Activated T-cell treated with anti-CD3 and anti-CD28 coated beads, Interleukin-2, amount 50 U/mL, for 1 hour (primary cell): Measurements from ENCODE around the gene CSF1R.
"Not testable (repeated sequence)": the region's sequence is repeated elsewhere in the genome, so short reads cannot be mapped to it uniquely, and the experiment has no call there.

Experiments
- DNase-seq: peaks from one replicate; pipeline ENCODE4 v3.0.0-alpha.2; 2020

Gene CSF1R

DNA sequence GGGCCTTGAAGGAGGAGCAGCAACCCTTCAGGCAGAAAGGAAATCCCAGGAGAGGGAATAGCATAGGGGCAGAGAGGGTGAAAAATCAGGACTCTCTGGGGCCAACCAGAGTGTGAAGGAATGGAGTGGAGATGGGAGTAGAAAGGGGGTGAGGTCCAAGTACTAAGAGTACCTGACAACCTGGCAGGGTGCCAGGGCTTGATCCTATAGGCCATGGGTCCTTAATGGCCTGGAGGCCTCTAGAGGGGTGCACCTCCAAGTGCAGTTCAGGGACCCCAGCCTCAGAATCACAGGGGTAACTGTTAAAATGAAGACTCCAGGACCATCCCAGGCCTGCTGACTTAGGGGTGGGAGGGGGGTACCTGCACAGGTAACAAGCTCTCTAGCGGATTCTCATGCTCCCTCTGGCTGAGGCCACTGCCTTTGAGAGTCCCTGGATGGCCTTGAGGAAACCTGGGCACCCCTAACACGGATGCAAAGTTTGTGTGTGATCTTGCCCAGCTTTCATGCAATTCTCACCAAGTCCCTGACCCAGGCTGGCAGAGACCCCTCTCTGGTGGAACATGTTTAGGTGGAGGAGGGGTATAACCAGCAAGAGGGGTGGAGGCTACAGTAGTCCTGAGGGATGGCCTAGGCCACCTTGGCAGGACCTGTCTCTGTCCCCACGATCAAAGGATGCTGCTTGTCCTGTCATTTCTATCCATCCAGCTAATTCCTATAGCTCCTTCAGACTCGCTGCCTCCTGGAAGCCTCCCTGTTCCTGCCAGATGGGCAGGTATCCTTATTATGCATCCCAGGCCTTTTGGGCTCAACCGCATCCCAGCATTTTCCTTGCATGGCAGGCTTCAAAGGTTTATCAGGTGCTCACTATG, 17.6 kb upstream of the CSF1R start:
- no peak for DNase-seq

DNA sequence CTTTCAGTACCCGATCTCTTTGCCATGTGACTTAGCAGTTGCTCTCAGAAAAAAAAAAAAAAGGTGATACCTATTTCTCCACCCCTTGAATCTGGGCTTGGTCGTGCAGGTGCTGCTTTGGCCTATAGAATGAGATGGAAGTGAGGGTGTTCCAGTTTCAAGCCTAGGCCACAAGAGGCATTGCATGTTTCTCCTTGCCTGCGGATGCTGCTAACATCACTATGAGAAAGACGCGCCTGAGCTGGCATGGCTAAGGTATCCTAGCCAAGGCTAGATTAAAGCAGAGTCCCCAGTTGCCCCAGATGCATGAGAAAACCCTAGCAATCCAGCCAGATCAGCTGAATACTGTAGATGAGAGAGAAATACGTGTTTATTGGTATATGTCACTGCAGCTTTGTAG, 14.7 kb upstream of the CSF1R start:
- DNase-seq = no peak

- no peak for DNase-seq
Measured at GRCh38 chr5:150097152-150097551, 10.8 kb upstream of the CSF1R start.

GRCh38 chr5:150092159-150092787, 5.9 kb upstream of the CSF1R start:
- DNase-seq = no peak

DNA sequence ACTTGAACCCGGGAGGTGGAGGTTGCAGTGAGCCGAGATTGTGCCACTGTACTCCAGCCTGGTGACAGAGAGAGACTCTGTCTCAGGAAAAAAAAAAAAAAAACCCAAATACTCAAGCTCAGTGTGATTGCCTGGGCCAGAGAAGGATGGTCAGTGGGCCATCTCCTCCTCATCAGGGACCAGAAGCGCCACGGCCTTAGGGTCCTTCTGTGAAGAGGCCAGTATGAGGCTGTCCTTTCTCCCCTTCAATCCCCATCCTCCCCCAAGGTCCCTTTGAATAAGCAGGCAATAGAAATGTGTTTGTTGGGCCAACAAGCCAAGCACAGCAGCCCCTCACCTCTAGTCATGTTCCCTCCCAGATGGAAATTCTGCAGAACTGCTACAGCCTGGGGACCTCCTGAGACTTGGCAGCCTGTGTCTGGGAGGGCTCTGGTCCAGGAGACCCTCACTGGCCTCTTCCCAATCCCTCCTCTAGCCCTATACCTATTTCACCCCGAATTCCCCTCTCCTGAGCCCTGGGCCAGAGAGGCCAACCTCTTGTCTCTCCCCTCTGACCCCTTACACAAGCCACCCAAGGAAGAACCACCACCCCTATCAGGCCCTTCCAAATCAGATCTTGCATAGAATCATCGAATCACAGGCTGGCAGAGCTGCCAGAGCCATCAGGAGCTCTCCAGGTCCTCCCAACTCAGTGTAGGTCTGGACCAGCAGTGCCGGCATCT, 1.0 kb downstream of the CSF1R start:
- DNase-seq = no peak

DNA sequence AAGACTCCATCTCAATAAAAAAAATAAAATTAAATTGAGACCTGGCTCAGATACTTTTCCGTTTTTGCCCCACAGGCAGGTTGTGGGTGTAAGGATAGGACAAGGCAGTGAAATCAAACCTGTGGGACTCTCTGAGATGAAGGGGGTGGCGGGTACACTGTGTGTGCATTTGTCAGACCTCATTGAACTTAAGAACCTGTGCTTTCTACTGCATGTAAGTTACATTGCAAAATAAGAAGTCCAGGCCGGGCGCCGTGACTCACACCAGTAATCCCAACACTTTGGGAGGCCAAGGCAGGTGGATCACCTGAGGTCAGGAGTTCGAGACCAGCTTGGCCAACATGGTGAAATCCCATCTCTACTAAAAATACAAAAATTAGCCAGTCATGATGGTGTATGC, 1.6 kb downstream of the CSF1R start:
- not testable (repeated sequence) for DNase-seq

GRCh38 chr5:150082889-150083288, 3.5 kb downstream of the CSF1R start:
- no peak for DNase-seq

DNA sequence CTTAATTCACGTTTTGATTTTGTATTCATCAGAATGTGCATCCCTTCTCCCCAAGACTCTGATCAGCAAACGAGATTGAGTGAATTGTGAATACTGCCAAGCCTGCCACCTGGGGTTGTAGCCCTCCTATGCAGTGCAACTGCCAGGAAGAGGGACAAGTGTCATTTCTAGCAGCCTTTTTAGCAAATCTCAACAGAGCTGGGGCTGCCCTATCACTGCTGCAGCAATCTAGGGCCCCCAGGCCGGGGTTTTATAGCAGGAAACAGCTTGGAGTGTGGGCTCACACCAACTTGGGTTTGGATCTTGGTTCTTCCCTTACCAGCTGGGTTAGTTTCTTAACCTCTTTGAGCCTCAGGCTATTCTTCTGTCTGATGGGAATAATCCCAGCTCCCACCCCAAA, 4.0 kb downstream of the CSF1R start:
- DNase-seq = no peak

DNA sequence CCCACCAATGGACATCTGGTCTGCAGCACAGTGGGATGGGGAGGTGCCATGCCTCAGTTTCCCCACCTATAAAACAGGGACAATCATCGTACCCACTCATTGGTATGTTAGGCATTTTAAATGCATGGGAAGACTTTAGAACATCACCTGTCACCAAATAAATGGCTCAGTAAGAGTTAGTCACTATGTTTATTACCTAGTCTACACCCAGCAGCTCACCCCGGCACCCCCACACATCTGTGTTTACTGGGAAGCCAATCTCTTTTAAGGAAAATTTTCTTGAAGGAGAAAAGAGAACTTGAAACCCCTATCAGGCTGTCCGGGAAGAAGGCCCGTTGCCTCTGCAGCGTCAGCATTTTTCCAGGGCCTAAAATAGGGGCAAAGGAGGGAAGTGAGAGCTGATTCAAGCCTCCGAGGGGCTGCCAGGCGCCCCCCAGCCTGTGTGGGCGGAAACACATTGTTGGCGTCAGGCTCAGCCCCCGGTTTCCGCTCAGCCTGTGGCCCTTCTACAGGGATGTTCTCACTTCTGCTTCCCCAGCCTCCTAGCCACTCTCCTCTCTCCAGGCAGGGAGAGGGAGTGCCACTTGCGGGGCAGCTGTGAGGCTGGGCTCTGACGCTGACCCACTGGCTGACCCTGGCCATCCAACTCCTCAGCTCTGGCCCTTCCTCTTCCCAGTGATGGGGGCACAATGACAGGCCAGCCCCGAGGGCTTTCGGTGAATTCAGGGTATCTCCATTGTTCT, 4.6 kb downstream of the CSF1R start:
- DNase-seq = no peak

GRCh38 chr5:150080696-150081435, 5.5 kb downstream of the CSF1R start:
- no peak for DNase-seq

GRCh38 chr5:150079909-150080461, 6.4 kb downstream of the CSF1R start:
- DNase-seq = no peak

DNA sequence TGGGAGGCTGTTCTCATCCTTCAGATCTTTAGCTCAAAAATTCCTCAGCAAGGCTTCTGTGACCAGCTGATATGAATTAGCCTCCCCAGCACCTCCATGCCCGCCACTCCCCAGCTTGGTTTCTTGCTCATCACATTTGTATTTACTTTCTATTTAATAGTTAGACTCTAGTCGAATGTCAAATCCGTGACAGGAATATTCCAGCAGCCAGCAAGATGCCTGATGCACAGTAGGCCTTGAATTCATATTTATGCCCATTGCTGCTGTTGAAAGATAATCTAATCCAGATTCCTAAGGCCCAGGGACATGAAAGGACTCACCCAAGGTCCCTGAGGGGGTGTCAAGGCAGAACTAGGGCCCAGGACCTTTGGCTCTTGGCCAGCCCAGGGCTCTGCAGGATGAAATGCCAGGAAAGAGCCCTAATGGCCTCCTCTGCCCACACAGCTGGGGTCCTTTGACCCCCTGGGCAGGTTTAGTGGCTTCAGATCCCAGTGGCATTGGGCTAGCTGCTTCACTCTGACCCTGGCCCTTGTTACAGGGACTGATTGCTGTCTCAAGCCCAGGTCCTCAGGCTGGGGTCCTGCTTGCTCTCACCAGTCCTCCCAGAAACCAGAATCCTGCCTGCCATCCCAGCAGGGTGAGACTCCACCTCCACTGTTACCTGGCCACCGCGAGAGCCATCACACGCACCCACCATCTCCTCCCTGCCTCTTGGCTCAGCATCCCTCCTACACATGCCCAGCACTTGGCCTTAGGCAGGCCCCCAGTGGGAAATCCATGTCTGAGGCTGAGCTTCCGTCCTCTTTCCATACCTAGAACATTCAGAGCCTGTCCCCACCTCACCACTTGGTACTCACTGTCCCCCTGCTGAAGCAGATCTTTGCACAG, 7.3 kb downstream of the CSF1R start:
- DNase-seq = no peak

- no peak for DNase-seq
Measured at GRCh38 chr5:150077996-150078801, 8.2 kb downstream of the CSF1R start.

GRCh38 chr5:150077060-150077459, 9.3 kb downstream of the CSF1R start:
- no peak for DNase-seq

- DNase-seq = no peak
Measured at GRCh38 chr5:150075806-150076205, 10.5 kb downstream of the CSF1R start.

GRCh38 chr5:150075233-150075632, 11.1 kb downstream of the CSF1R start:
- no peak for DNase-seq

- no peak for DNase-seq
Measured at GRCh38 chr5:150073677-150074076, 12.7 kb downstream of the CSF1R start.

- no peak for DNase-seq
Measured at GRCh38 chr5:150073086-150073625, 13.2 kb downstream of the CSF1R start.

DNA sequence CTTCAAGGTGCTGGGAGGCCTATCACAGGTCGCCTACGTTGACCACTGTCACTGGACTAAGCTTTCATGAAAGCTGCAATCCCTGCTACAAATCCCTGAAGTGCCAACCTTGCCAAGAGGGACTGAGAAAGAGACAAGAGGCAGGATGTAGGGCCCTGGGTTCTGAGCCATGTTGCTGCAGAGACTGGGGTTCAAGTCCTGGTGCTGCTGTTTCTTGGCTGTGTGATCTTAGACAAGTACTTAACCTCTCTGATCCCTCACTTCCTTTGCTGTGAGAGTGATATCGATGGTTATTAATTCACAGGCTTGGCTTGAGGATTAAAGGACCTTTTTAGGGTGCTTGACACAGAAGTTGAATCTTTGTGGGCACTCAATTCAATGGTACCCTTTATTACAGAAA, 15.5 kb downstream of the CSF1R start:
- DNase-seq = no peak
